Measurements from ENCODE around the gene DNALI1. TPM values are rescaled to one million over a fixed set of nuclear protein-coding genes. Genes with fewer than 3 reads are reported as not detected.
A peak's percentile ranks its signal among the peaks of the same experiment; 100 is the strongest.
"Not testable (repeated sequence)": the region's sequence is repeated elsewhere in the genome, so short reads cannot be mapped to it uniquely, and the experiment has no call there.

DNALI1 gene
- total RNA-seq, 1 donor from 2014 or later, result 12.2 TPM

GRCh38 chr1:37515185-37516034 lies 41.3 kb upstream of the DNALI1 start:
- peak overlapping the region; percentile 97 for H3K27ac Mint-ChIP-seq (ENCODE audit: unreplicated experiment)
- peaks cover 2% of the 10 kb centered on the region for H3K9me3 Mint-ChIP-seq (ENCODE audit: unreplicated experiment)
- H3K27me3 Mint-ChIP-seq (ENCODE audit: unreplicated experiment), result peaks cover 2% of the 10 kb centered on the region
- H3K4me1 Mint-ChIP-seq (ENCODE audit: low read depth, unreplicated experiment), result peaks cover 12% of the 10 kb centered on the region
- DNase-seq, result no peak
- no peak for TF ChIP-seq CTCF (IDR thresholded peaks at IDR 0.05; ENCODE audit: partially characterized antibody, unreplicated experiment)
- H3K36me3 Mint-ChIP-seq (ENCODE audit: unreplicated experiment), result no peaks in the 10 kb centered on the region
- H3K4me3 Mint-ChIP-seq (ENCODE audit: unreplicated experiment), result peak overlapping the region; percentile 94

- Mint-ChIP-seq H3K27ac (ENCODE audit: unreplicated experiment) (no peak overlapping the region), H3K9me3 (ENCODE audit: unreplicated experiment) (peaks cover 2% of the 10 kb centered on the region), H3K4me1 (ENCODE audit: low read depth, unreplicated experiment) (peaks cover 12% of the 10 kb centered on the region), H3K4me3 (ENCODE audit: unreplicated experiment) (no peak overlapping the region), H3K36me3 (ENCODE audit: unreplicated experiment) (no peaks in the 10 kb centered on the region), H3K27me3 (ENCODE audit: unreplicated experiment) (peaks cover 2% of the 10 kb centered on the region)
- no peak for DNase-seq
- no peak for TF ChIP-seq CTCF (IDR thresholded peaks at IDR 0.05; ENCODE audit: partially characterized antibody, unreplicated experiment)
Observed at GRCh38 chr1:37517569-37517968, 39.2 kb upstream of the DNALI1 start.

GRCh38 chr1:37518241-37518640 lies 38.5 kb upstream of the DNALI1 start:
- H3K4me1 Mint-ChIP-seq (ENCODE audit: low read depth, unreplicated experiment), result peaks cover 12% of the 10 kb centered on the region
- H3K36me3 Mint-ChIP-seq (ENCODE audit: unreplicated experiment); H3K27me3 Mint-ChIP-seq (ENCODE audit: unreplicated experiment); DNase-seq; H3K27ac Mint-ChIP-seq (ENCODE audit: unreplicated experiment); H3K4me3 Mint-ChIP-seq (ENCODE audit: unreplicated experiment); H3K9me3 Mint-ChIP-seq (ENCODE audit: unreplicated experiment): not testable (repeated sequence)

- H3K4me3 Mint-ChIP-seq (ENCODE audit: unreplicated experiment); H3K27ac Mint-ChIP-seq (ENCODE audit: unreplicated experiment); DNase-seq; H3K36me3 Mint-ChIP-seq (ENCODE audit: unreplicated experiment); H3K9me3 Mint-ChIP-seq (ENCODE audit: unreplicated experiment); H3K4me1 Mint-ChIP-seq (ENCODE audit: low read depth, unreplicated experiment); H3K27me3 Mint-ChIP-seq (ENCODE audit: unreplicated experiment): not testable (repeated sequence)
Observed at GRCh38 chr1:37518929-37519328, 37.8 kb upstream of the DNALI1 start.

- H3K4me1 Mint-ChIP-seq (ENCODE audit: low read depth, unreplicated experiment), result peaks cover 9% of the 10 kb centered on the region
- H3K4me3 Mint-ChIP-seq (ENCODE audit: unreplicated experiment), result no peak overlapping the region
- peaks cover 2% of the 10 kb centered on the region for H3K27me3 Mint-ChIP-seq (ENCODE audit: unreplicated experiment)
- H3K9me3 Mint-ChIP-seq (ENCODE audit: unreplicated experiment), result no peaks in the 10 kb centered on the region
- DNase-seq, result no peak
- H3K36me3 Mint-ChIP-seq (ENCODE audit: unreplicated experiment), result no peaks in the 10 kb centered on the region
- no peak overlapping the region for H3K27ac Mint-ChIP-seq (ENCODE audit: unreplicated experiment)
- no peak for TF ChIP-seq CTCF (IDR thresholded peaks at IDR 0.05; ENCODE audit: partially characterized antibody, unreplicated experiment)
Observed at GRCh38 chr1:37519613-37520012, 37.1 kb upstream of the DNALI1 start.

GRCh38 chr1:37529888-37530287 lies 26.9 kb upstream of the DNALI1 start:
- H3K4me1 Mint-ChIP-seq (ENCODE audit: low read depth, unreplicated experiment); H3K4me3 Mint-ChIP-seq (ENCODE audit: unreplicated experiment); H3K9me3 Mint-ChIP-seq (ENCODE audit: unreplicated experiment); H3K27ac Mint-ChIP-seq (ENCODE audit: unreplicated experiment); H3K36me3 Mint-ChIP-seq (ENCODE audit: unreplicated experiment); DNase-seq; H3K27me3 Mint-ChIP-seq (ENCODE audit: unreplicated experiment): not testable (repeated sequence)

- H3K4me1 Mint-ChIP-seq (ENCODE audit: low read depth, unreplicated experiment); H3K36me3 Mint-ChIP-seq (ENCODE audit: unreplicated experiment); H3K27ac Mint-ChIP-seq (ENCODE audit: unreplicated experiment); H3K9me3 Mint-ChIP-seq (ENCODE audit: unreplicated experiment); H3K4me3 Mint-ChIP-seq (ENCODE audit: unreplicated experiment); H3K27me3 Mint-ChIP-seq (ENCODE audit: unreplicated experiment); DNase-seq: not testable (repeated sequence)
Observed at GRCh38 chr1:37532418-37533156, 24.2 kb upstream of the DNALI1 start.

All from glutamatergic neuron (in vitro differentiated cells).